Naive B cell (primary cell): ENCODE results near the gene MTR. TPM values are rescaled to one million over a fixed set of nuclear protein-coding genes. Genes with fewer than 3 reads are reported as not detected.
A peak's percentile ranks its signal among the peaks of the same experiment; 100 is the strongest.
"Not testable (repeated sequence)": the region's sequence is repeated elsewhere in the genome, so short reads cannot be mapped to it uniquely, and the experiment has no call there.

ENCODE experiments used
- ATAC-seq, 2 donors: fragments of 150-1000 bp; cut with Tn5 transposase; 2 replicates each; pipeline ENCODE4 v1.10.0; 2021; ENCODE audit warnings: low read depth in 2 of 2, mild to moderate bottlenecking in 2 of 2, moderate library complexity in 2 of 2
- DNase-seq: peaks from one replicate; pipeline ENCODE4 v3.0.0; 2022
- H3K27ac Mint-ChIP-seq, 6 donors: one replicate each; pipeline ENCODE4 v1.8.0; 2020 to 2022; ENCODE audit warnings: mild to moderate bottlenecking in 6 of 6, mixed read lengths in 6 of 6, moderate library complexity in 5 of 6, inconsistent platforms in 2 of 6
- H3K27me3 Mint-ChIP-seq, 3 donors: one replicate each; pipeline ENCODE4 v1.8.0; 2021 to 2022; ENCODE audit warnings: mixed read lengths in 3 of 3, mild to moderate bottlenecking in 1 of 3
- H3K36me3 Mint-ChIP-seq, 2 donors: one replicate each; pipeline ENCODE4 v1.8.0; 2020 to 2022; ENCODE audit warnings: mixed read lengths in 2 of 2, inconsistent platforms in 1 of 2, mild to moderate bottlenecking in 1 of 2
- H3K4me1 Mint-ChIP-seq, 3 donors: one replicate each; pipeline ENCODE4 v1.8.0; 2020 to 2022; ENCODE audit warnings: mixed read lengths in 3 of 3, inconsistent platforms in 1 of 3, mild to moderate bottlenecking in 1 of 3, moderate library complexity in 1 of 3
- H3K4me3 Mint-ChIP-seq, 8 donors: one replicate each; pipeline ENCODE4 v1.8.0; 2020 to 2022; ENCODE audit warnings: mild to moderate bottlenecking in 8 of 8, mixed read lengths in 8 of 8, moderate library complexity in 8 of 8, inconsistent platforms in 2 of 8
- H3K9me3 Mint-ChIP-seq, 7 donors: one replicate each; pipeline ENCODE4 v1.8.0; 2020 to 2022; ENCODE audit warnings: mixed read lengths in 7 of 7, mild to moderate bottlenecking in 5 of 7, inconsistent platforms in 2 of 7, moderate library complexity in 1 of 7
- polyA plus RNA-seq, 6 donors: library from polyadenylated mRNA; unstranded; fragments of 300-500 nt; fragmentation: Illumina TruSeq; gene quantifications; one replicate each; pipeline ENCODE4 v1.2.3, GENCODE V29; 2021; ENCODE audit warnings: low read depth in 6 of 6

MTR gene
- polyA plus RNA-seq, 6 donors from 2014 or later, result 5.2 to 17.9 (median 14.7) TPM

DNA sequence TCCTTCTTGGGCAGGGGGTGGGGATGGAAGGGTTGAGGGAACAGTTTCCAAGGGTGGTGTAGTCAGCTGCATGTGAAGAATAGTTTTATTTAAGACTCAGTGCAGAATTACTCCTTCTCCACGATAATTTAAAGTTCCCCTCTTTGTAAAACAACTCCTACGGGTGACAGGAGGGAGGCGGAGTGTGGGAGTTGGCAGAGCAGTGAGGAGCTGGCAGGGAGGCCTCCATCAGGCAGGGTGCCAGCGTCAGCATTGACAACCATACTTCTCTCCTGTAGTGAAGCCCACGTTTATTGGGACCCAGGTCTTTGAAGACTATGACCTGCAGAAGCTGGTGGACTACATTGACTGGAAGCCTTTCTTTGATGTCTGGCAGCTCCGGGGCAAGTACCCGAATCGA, 93.8 kb downstream of the MTR start:
- no peak overlapping the region for H3K4me3 Mint-ChIP-seq

GRCh38 chr1:236890152-236891056, 95.3 kb downstream of the MTR start:
- DNase-seq (no peak), ATAC-seq (no peak)
- H3K36me3 Mint-ChIP-seq, result peaks cover 44 to 65% of the 10 kb centered on the region in 2 donors
- no peaks in the 10 kb centered on the region for H3K9me3 Mint-ChIP-seq
- H3K27me3 Mint-ChIP-seq, result no peaks in the 10 kb centered on the region
- H3K27ac Mint-ChIP-seq, result no peak overlapping the region
- no peak overlapping the region for H3K4me3 Mint-ChIP-seq
- H3K4me1 Mint-ChIP-seq, result no peaks in the 10 kb centered on the region

More for the DNA sequence above, 93.8 kb downstream of the MTR start:
- ATAC-seq (no peak), DNase-seq (no peak)
- Mint-ChIP-seq H3K27ac (no peak overlapping the region), H3K27me3 (no peaks in the 10 kb centered on the region), H3K9me3 (no peaks in the 10 kb centered on the region), H3K36me3 (peaks cover 47 to 65% of the 10 kb centered on the region in 2 donors), H3K4me1 (no peaks in the 10 kb centered on the region)

- Mint-ChIP-seq H3K9me3 (no peaks in the 10 kb centered on the region), H3K27me3 (no peaks in the 10 kb centered on the region), H3K4me1 (no peaks in the 10 kb centered on the region), H3K27ac (peak overlapping the region in 2 of 6 donors; percentile 24 to 60), H3K4me3 (no peak overlapping the region), H3K36me3 (peaks cover 42 to 66% of the 10 kb centered on the region in 2 donors)
- ATAC-seq, result no peak
- DNase-seq, result no peak
Measured at GRCh38 chr1:236893626-236894545, 98.8 kb downstream of the MTR start.

DNA sequence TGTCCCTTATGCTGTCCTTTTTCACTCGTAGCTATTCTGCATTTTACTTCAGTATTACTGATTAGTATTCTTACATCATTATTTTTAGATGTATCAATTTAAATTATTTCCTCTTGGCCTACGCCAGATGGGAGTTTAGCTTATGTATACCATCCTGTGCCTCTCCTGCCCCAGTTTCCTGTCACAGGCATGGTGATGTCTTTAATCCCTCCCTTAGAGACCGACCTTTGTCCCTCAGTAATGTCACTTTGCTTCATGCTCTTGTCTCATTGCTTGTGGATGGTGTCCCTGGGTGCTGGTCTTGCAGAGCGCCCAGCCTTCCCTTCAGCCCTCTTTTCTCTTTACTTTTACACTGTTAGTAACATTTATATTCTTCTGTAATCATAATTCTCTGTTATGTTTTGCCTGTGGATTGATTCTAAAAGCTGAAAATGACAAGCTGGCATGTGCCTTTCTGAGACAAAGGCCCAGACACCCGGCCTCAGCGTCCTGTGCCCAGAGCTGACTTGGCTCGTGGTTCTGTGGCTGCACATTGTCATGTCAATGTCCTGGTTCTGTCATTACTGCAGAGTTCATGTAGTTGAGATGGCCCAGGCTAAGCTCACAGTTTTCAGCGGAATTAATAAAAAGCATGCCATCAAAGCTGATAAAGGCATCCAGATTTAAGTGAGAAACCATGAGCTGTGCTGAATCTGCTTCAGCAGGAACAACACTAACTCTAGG, 100.7 kb downstream of the MTR start:
- ATAC-seq (no peak), DNase-seq (no peak)
- Mint-ChIP-seq H3K4me3 (no peak overlapping the region), H3K27ac (peak overlapping the region in 1 of 6 donors; percentile 35), H3K27me3 (no peaks in the 10 kb centered on the region), H3K9me3 (peaks cover 0 to 6% (median 2%) of the 10 kb centered on the region in 7 donors), H3K36me3 (peaks cover 52 to 66% of the 10 kb centered on the region in 2 donors), H3K4me1 (peaks cover 0 to 2% (median 0%) of the 10 kb centered on the region in 3 donors)

- H3K9me3 Mint-ChIP-seq, result peaks cover 0 to 12% (median 4%) of the 10 kb centered on the region in 7 donors
- no peak overlapping the region for H3K4me3 Mint-ChIP-seq
- peaks cover 0 to 4% (median 0%) of the 10 kb centered on the region in 3 donors for H3K4me1 Mint-ChIP-seq
- H3K27me3 Mint-ChIP-seq, result no peaks in the 10 kb centered on the region
- DNase-seq (no peak), ATAC-seq (no peak)
- H3K36me3 Mint-ChIP-seq, result peaks cover 53 to 66% of the 10 kb centered on the region in 2 donors
- H3K27ac Mint-ChIP-seq, result peak overlapping the region in 1 of 6 donors; percentile 37
Measured at GRCh38 chr1:236896716-236897115, 101.6 kb downstream of the MTR start.

- Mint-ChIP-seq H3K27ac (peak overlapping the region in 2 of 6 donors; percentile 23 to 83), H3K4me1 (peaks cover 0 to 4% (median 0%) of the 10 kb centered on the region in 3 donors), H3K36me3 (peaks cover 19 to 24% of the 10 kb centered on the region in 2 donors), H3K4me3 (no peak overlapping the region), H3K9me3 (peaks cover 3 to 22% (median 14%) of the 10 kb centered on the region in 7 donors), H3K27me3 (peaks cover 0 to 3% (median 0%) of the 10 kb centered on the region in 3 donors)
- DNase-seq (no peak), ATAC-seq (no peak)
Measured at GRCh38 chr1:236904892-236905741, 110.0 kb downstream of the MTR start.

DNA sequence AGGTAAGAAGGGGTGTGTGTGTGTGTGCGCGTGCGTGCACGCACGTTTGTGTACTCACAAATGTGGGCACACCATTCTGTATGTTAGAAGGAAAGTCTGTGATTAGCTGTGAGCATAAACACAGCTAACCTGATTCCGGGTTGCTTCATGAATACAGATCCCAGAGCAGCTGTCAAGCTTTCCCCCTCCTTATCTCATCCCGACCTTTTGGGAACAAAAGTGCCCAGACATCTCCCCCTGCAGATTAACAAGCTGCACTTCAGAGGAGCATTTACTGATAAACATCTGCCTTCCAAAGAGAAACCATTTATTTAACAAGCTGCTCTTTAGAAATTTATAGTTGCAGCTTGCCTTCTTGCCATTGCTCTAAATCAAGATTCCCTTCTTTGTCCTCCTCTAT, 112.1 kb downstream of the MTR start:
- Mint-ChIP-seq H3K4me3 (no peak overlapping the region), H3K27me3 (peaks cover 0 to 4% (median 0%) of the 10 kb centered on the region in 3 donors), H3K27ac (no peak overlapping the region), H3K36me3 (peaks cover 3 to 4% of the 10 kb centered on the region in 2 donors), H3K9me3 (peaks cover 3 to 10% (median 7%) of the 10 kb centered on the region in 7 donors), H3K4me1 (no peaks in the 10 kb centered on the region)
- no peak for ATAC-seq
- no peak for DNase-seq

- no peak for ATAC-seq
Measured at GRCh38 chr1:236908669-236909068, 113.6 kb downstream of the MTR start.

GRCh38 chr1:236911047-236911446, 116.0 kb downstream of the MTR start:
- not testable (repeated sequence) for H3K27ac Mint-ChIP-seq, H3K4me1 Mint-ChIP-seq, ATAC-seq, H3K4me3 Mint-ChIP-seq, DNase-seq, H3K27me3 Mint-ChIP-seq, H3K36me3 Mint-ChIP-seq
- H3K9me3 Mint-ChIP-seq, result peaks cover 4 to 19% (median 8%) of the 10 kb centered on the region in 7 donors

More at GRCh38 chr1:236908669-236909068, 113.6 kb downstream of the MTR start:
- H3K36me3 Mint-ChIP-seq, result no peaks in the 10 kb centered on the region
- DNase-seq, result no peak
- H3K27ac Mint-ChIP-seq, result no peak overlapping the region
- peaks cover 3 to 10% (median 5%) of the 10 kb centered on the region in 7 donors for H3K9me3 Mint-ChIP-seq
- H3K4me1 Mint-ChIP-seq, result no peaks in the 10 kb centered on the region
- peaks cover 0 to 4% (median 0%) of the 10 kb centered on the region in 3 donors for H3K27me3 Mint-ChIP-seq
- H3K4me3 Mint-ChIP-seq, result no peak overlapping the region

- Mint-ChIP-seq H3K27ac (peak overlapping the region in 1 of 6 donors; percentile 56), H3K36me3 (peaks cover 8 to 17% of the 10 kb centered on the region in 2 donors), H3K4me3 (no peak overlapping the region), H3K27me3 (peaks cover 0 to 4% (median 0%) of the 10 kb centered on the region in 3 donors), H3K4me1 (no peaks in the 10 kb centered on the region), H3K9me3 (peaks cover 13 to 38% (median 22%) of the 10 kb centered on the region in 7 donors)
- DNase-seq, result no peak
- ATAC-seq, result no peak
Measured at GRCh38 chr1:236913371-236914037, 118.4 kb downstream of the MTR start.

GRCh38 chr1:236914375-236914774, 119.3 kb downstream of the MTR start:
- no peaks in the 10 kb centered on the region for H3K4me1 Mint-ChIP-seq
- no peak overlapping the region for H3K4me3 Mint-ChIP-seq
- DNase-seq (no peak), ATAC-seq (no peak)
- peaks cover 8 to 26% of the 10 kb centered on the region in 2 donors for H3K36me3 Mint-ChIP-seq
- H3K27ac Mint-ChIP-seq, result no peak overlapping the region
- H3K9me3 Mint-ChIP-seq, result peaks cover 6 to 38% (median 21%) of the 10 kb centered on the region in 7 donors
- H3K27me3 Mint-ChIP-seq, result peaks cover 0 to 4% (median 0%) of the 10 kb centered on the region in 3 donors
